GM18508 (cell line): ENCODE measurements around the gene FBXO22.

Experiments
- ATAC-seq: cut with Tn5 transposase; IDR thresholded peaks from one replicate; pipeline ENCODE4 v1.9.1; 2021; ENCODE audit warnings: moderate number of reproducible peaks; ENCODE audit not compliant: insufficient read depth, unreplicated experiment

FBXO22 gene

GRCh38 chr15:75916978-75917377, 13.3 kb downstream of the FBXO22 start:
- ATAC-seq = no peak

- ATAC-seq = no peak
Observed at GRCh38 chr15:75918135-75918534, 14.5 kb downstream of the FBXO22 start.

GRCh38 chr15:75920079-75920478, 16.4 kb downstream of the FBXO22 start:
- ATAC-seq = no peak

- ATAC-seq = no peak
Observed at GRCh38 chr15:75921732-75922703, 18.3 kb downstream of the FBXO22 start.

GRCh38 chr15:75923756-75924155, 20.1 kb downstream of the FBXO22 start:
- ATAC-seq = no peak

- no peak for ATAC-seq
Observed at GRCh38 chr15:75924576-75924975, 20.9 kb downstream of the FBXO22 start.

- no peak for ATAC-seq
Observed at GRCh38 chr15:75925440-75925839, 21.8 kb downstream of the FBXO22 start.

- no peak for ATAC-seq
Observed at GRCh38 chr15:75926931-75927330, 23.3 kb downstream of the FBXO22 start.

GRCh38 chr15:75927601-75928000, 23.9 kb downstream of the FBXO22 start:
- ATAC-seq = no peak

GRCh38 chr15:75928680-75929608, 25.3 kb downstream of the FBXO22 start:
- no peak for ATAC-seq

- ATAC-seq = no peak
Observed at GRCh38 chr15:75929799-75930565, 26.3 kb downstream of the FBXO22 start.

GRCh38 chr15:75930866-75931265, 27.2 kb downstream of the FBXO22 start:
- ATAC-seq = no peak

- no peak for ATAC-seq
Observed at GRCh38 chr15:75942464-75942863, 38.8 kb downstream of the FBXO22 start.

- no peak for ATAC-seq
Observed at GRCh38 chr15:75943246-75943645, 39.6 kb downstream of the FBXO22 start.

GRCh38 chr15:75943713-75944215, 40.1 kb downstream of the FBXO22 start:
- no peak for ATAC-seq

- no peak for ATAC-seq
Observed at GRCh38 chr15:75945953-75946352, 42.3 kb downstream of the FBXO22 start.

- no peak for ATAC-seq
Observed at GRCh38 chr15:75947092-75947491, 43.4 kb downstream of the FBXO22 start.

- ATAC-seq = no peak
Observed at GRCh38 chr15:75948761-75949296, 45.2 kb downstream of the FBXO22 start.

- no peak for ATAC-seq
Observed at GRCh38 chr15:75952525-75952924, 48.8 kb downstream of the FBXO22 start.

GRCh38 chr15:75955720-75956119, 52.0 kb downstream of the FBXO22 start:
- ATAC-seq = no peak
